Measurements from ENCODE around the gene MARK2.
"Not testable (repeated sequence)": the region's sequence is repeated elsewhere in the genome, so short reads cannot be mapped to it uniquely, and the experiment has no call there.

Gene MARK2

GRCh38 chr11:63838678-63839507 lies at the start of gene MARK2:
Gene MARK2 (plus strand): TSS chr11:63839110. CDS start chr11:63839507, 397 bp downstream.
- DNase-seq (ENCODE audit: low read depth in 2 of 2): peak; percentile 98

- DNase-seq (ENCODE audit: low read depth in 2 of 2): no peak
Observed at GRCh38 chr11:63791495-63792167, 47.3 kb upstream of the MARK2 start.

- no peak for DNase-seq (ENCODE audit: low read depth in 2 of 2)
Observed at GRCh38 chr11:63793161-63793560, 45.7 kb upstream of the MARK2 start.

- DNase-seq (ENCODE audit: low read depth in 2 of 2): no peak
Observed at GRCh38 chr11:63795066-63795465, 43.8 kb upstream of the MARK2 start.

GRCh38 chr11:63800921-63801320 lies 38.0 kb upstream of the MARK2 start:
- DNase-seq (ENCODE audit: low read depth in 2 of 2): no peak

GRCh38 chr11:63802637-63803414 lies 36.1 kb upstream of the MARK2 start:
- no peak for DNase-seq (ENCODE audit: low read depth in 2 of 2)

- DNase-seq (ENCODE audit: low read depth in 2 of 2): no peak
Observed at GRCh38 chr11:63804259-63804658, 34.7 kb upstream of the MARK2 start.

GRCh38 chr11:63805844-63806415 lies 33.0 kb upstream of the MARK2 start:
- no peak for DNase-seq (ENCODE audit: low read depth in 2 of 2)

- DNase-seq (ENCODE audit: low read depth in 2 of 2): not testable (repeated sequence)
Observed at GRCh38 chr11:63810383-63810782, 28.5 kb upstream of the MARK2 start.

GRCh38 chr11:63811522-63811921 lies 27.4 kb upstream of the MARK2 start:
- no peak for DNase-seq (ENCODE audit: low read depth in 2 of 2)

GRCh38 chr11:63813035-63813562 lies 25.8 kb upstream of the MARK2 start, which contains the start of gene SPINDOC:
Gene SPINDOC (plus strand): TSS chr11:63813456. CDS start chr11:63813687, 231 bp downstream.
- peak; percentile 67 to 68 for DNase-seq (ENCODE audit: low read depth in 2 of 2)

- DNase-seq (ENCODE audit: low read depth in 2 of 2): peak in 1 of 2 donors; percentile 21
Observed at GRCh38 chr11:63813563-63814382, 25.1 kb upstream of the MARK2 start.

GRCh38 chr11:63814383-63814736 lies 24.6 kb upstream of the MARK2 start:
- no peak for DNase-seq (ENCODE audit: low read depth in 2 of 2)

- DNase-seq (ENCODE audit: low read depth in 2 of 2): no peak
Observed at GRCh38 chr11:63816166-63816565, 22.7 kb upstream of the MARK2 start.

- DNase-seq (ENCODE audit: low read depth in 2 of 2): no peak
Observed at GRCh38 chr11:63816732-63817131, 22.2 kb upstream of the MARK2 start.

- DNase-seq (ENCODE audit: low read depth in 2 of 2): no peak
Observed at GRCh38 chr11:63817758-63818498, 21.0 kb upstream of the MARK2 start.

- DNase-seq (ENCODE audit: low read depth in 2 of 2): no peak
Observed at GRCh38 chr11:63818609-63819008, 20.3 kb upstream of the MARK2 start.

GRCh38 chr11:63821411-63821810 lies 17.5 kb upstream of the MARK2 start:
- DNase-seq (ENCODE audit: low read depth in 2 of 2): no peak

- no peak for DNase-seq (ENCODE audit: low read depth in 2 of 2)
Observed at GRCh38 chr11:63826471-63827190, 12.3 kb upstream of the MARK2 start.
